ENCODE data around the gene ACO2. TPM values are rescaled to one million over a fixed set of nuclear protein-coding genes. Genes with fewer than 3 reads are reported as not detected.
"Not testable (repeated sequence)": the region's sequence is repeated elsewhere in the genome, so short reads cannot be mapped to it uniquely, and the experiment has no call there.

ACO2 gene
- total and polyA plus RNA-seq, 2 of the 13 experiments (the other 11 are each of a cell fraction or from before 2014, with no cell fraction given) = 19.2 to 45.6 TPM

- H3K27me3 ChIP-seq (ENCODE audit: control insufficient read depth in 1 of 2, insufficient read depth in 2 of 2, low read length in 2 of 2); POLR2A ChIA-PET; FAIRE-seq; H3K4me3 ChIP-seq (replicated peaks in 1 of 3; ENCODE audit: insufficient read depth in 1 of 3, low read depth in 2 of 3, low read length in 3 of 3); ATAC-seq; H3K9me3 ChIP-seq (ENCODE audit: low read length); H2AFZ ChIP-seq (ENCODE audit: low read length); in situ Hi-C loops (cut with HindIII; ENCODE audit: extremely low pct_ligation_motif_present, low pct_unique_long_range_greater_than_20kb); H3K79me2 ChIP-seq (ENCODE audit: insufficient read depth, low read length); CTCF ChIA-PET (ENCODE audit: low intra/inter-chr PET ratio, low total read pairs); H3K9ac ChIP-seq (ENCODE audit: insufficient read depth, low read depth, low read length); intact Hi-C loops (cut with micrococcal nuclease; ENCODE audit: unreplicated experiment); H3K27ac ChIP-seq (ENCODE audit: extremely low read length, insufficient read depth, low read length); H3K4me2 ChIP-seq (ENCODE audit: low read depth, low read length); DNase-seq (ENCODE audit: low spot score); BruUV-seq (replicated peaks): not testable (repeated sequence)
- peaks cover 23% of the 10 kb centered on the region for H3K4me1 ChIP-seq (ENCODE audit: insufficient read depth, low read length)
- H4K20me1 ChIP-seq (ENCODE audit: insufficient read depth, low read length) = peaks cover 23% of the 10 kb centered on the region
- peaks cover 15 to 39% of the 10 kb centered on the region in 2 experiments; a peak in 4 of 5 replicates for H3K36me3 ChIP-seq (replicated peaks in 1 of 2; ENCODE audit: control insufficient read depth in 1 of 2, insufficient read depth in 2 of 2, low read length in 2 of 2)
- WGBS (ENCODE audit: low lambda C conversion rate) = 100% methylated on average over 2 of the region's 5 CpGs
- TF ChIP-seq RBFOX2 (IDR thresholded peaks at IDR 0.05; ENCODE audit: low read depth, low read length) = peak; percentile 51
- TF ChIP-seq POLR2G (IDR thresholded peaks at IDR 0.05; ENCODE audit: low read depth, low read length) = 0 out of 2 replicates have a peak, but pooled peaks have one; percentile 28
- TF ChIP-seq HNRNPL (IDR thresholded peaks at IDR 0.05; ENCODE audit: low read depth, low read length) = 0 out of 2 replicates have a peak, but pooled peaks have one; percentile 20
Measured at GRCh38 chr22:41434361-41435003, 34.4 kb upstream of the ACO2 start.

- Histone ChIP-seq H3K36me3 (replicated peaks in 1 of 2; ENCODE audit: control insufficient read depth in 1 of 2, insufficient read depth in 2 of 2, low read length in 2 of 2) (peaks cover 17 to 43% of the 10 kb centered on the region in 2 experiments; a peak in 4 of 5 replicates), H3K9me3 (ENCODE audit: low read length) (no peaks in the 10 kb centered on the region), H3K27me3 (ENCODE audit: control insufficient read depth in 1 of 2, insufficient read depth in 2 of 2, low read length in 2 of 2) (no peaks in the 10 kb centered on the region), H2AFZ (ENCODE audit: low read length) (no peak overlapping the region), H3K4me1 (ENCODE audit: insufficient read depth, low read length) (peaks cover 23% of the 10 kb centered on the region), H3K79me2 (ENCODE audit: insufficient read depth, low read length) (peaks cover 15% of the 10 kb centered on the region), H3K9ac (ENCODE audit: insufficient read depth, low read depth, low read length) (no peak overlapping the region), H4K20me1 (ENCODE audit: insufficient read depth, low read length) (peaks cover 25% of the 10 kb centered on the region), H3K27ac (ENCODE audit: extremely low read length, insufficient read depth, low read length) (no peak overlapping the region), H3K4me2 (ENCODE audit: low read depth, low read length) (no peak overlapping the region), H3K4me3 (replicated peaks in 1 of 3; ENCODE audit: insufficient read depth in 1 of 3, low read depth in 2 of 3, low read length in 3 of 3) (no peak overlapping the region)
- BruUV-seq (replicated peaks) = no TSS peak
- WGBS (ENCODE audit: low lambda C conversion rate) = 95% methylated on average over 4 of the region's 4 CpGs
- ChIA-PET CTCF (ENCODE audit: low intra/inter-chr PET ratio, low total read pairs) (no interaction called here), POLR2A (interaction anchor here (1.1 kb wide), 1 partner anchor 11 kb away, joined by 6 read pairs; the partner anchor contains the start of gene TOB2)
- in situ Hi-C loops (cut with HindIII; ENCODE audit: extremely low pct_ligation_motif_present, low pct_unique_long_range_greater_than_20kb) (no loop called here), intact Hi-C loops (cut with micrococcal nuclease; ENCODE audit: unreplicated experiment) (no loop called here)
- DNase-seq (ENCODE audit: low spot score) (no peak), FAIRE-seq (no peak), ATAC-seq (no peak)
- TF ChIP-seq TRIM24 (CRISPR knock-in tag; IDR thresholded peaks at IDR 0.05) (no peak), KIAA2018 (CRISPR knock-in tag; IDR thresholded peaks at IDR 0.05; ENCODE audit: borderline replicate concordance) (no peak), FOXC1 (CRISPR knock-in tag; IDR thresholded peaks at IDR 0.05; ENCODE audit: borderline replicate concordance) (no peak), RBM22 (optimal IDR thresholded peaks at IDR 0.05; ENCODE audit: low read length) (peak; percentile 87), POLR2A (IDR thresholded peaks at IDR 0.05; ENCODE audit: insufficient read depth in 1 of 2, low read depth in 2 of 2, low read length in 2 of 2) (peak in 1 of 2 experiments; percentile 27; a peak in 1 of 4 replicates), ZBTB20 (CRISPR knock-in tag; IDR thresholded peaks at IDR 0.05; ENCODE audit: borderline replicate concordance, low read depth) (no peak), KDM5B (CRISPR knock-in tag; IDR thresholded peaks at IDR 0.05; ENCODE audit: borderline replicate concordance) (no peak)
Measured at GRCh38 chr22:41435560-41435959, 33.4 kb upstream of the ACO2 start.

All from HepG2 (cell line).